ENCODE results near the gene MZF1. TPM values are rescaled to one million over a fixed set of nuclear protein-coding genes. Genes with fewer than 3 reads are reported as not detected.

Gene MZF1
- total RNA-seq, 1 experiment from 2014 or later: 20.4 TPM

DNA sequence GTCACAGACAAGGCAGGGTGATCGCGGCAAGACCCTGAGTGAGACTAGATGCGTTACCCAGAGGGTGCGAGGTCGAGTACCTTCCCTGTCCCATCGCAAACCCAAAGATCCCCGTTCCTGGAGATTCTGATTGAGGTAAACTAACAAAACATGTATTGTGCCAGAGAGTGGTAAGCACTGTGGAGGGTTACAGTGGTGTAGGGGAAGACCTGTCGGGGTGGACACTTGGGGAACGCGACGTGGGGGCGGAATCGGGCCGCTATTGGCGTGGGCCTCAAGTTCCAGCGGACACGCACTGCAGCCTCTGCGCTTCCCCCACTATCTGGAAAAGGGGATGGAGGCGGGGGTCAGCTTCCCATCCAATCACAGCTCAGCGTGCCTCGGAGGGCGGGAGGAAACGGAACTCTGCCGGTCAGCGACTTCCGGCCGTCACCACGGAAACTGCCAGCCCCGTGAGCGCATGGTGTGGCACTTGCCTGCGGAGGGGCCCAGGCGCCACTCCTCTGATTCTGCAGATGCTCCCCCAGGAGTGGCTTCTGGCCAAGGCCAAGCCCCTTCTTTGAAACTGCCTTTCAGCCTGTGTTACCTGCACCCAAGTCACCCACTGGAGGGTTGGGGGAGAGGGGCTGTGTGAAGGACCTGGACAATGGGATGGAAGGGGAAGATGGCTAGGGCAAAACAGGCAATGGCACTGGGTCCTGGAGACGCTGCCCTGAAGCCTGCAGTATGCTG is 13.7 kb downstream of the MZF1 start:
- intact Hi-C loops (cut with micrococcal nuclease; ENCODE audit: unreplicated experiment): loop anchor here (1.0 kb wide), 2 partner anchors 14 to 15 kb away; partner anchors contain the start of genes MZF1 and TRIM28
- CTCF ChIA-PET: interaction anchor here (1.0 to 1.6 kb wide), 4 partner anchors 15 to 198 kb away, joined by 3 to 6 read pairs (median 4); partner anchors contain the start of genes TRIM28 and ZBTB45
- DNase-seq: peak; percentile 93 to 95
- Histone ChIP-seq H3K36me3 (ENCODE audit: control insufficient read depth, insufficient read depth, low read length) (peaks cover 3% of the 10 kb centered on the region), H3K4me3 (ENCODE audit: low read depth, low read length) (peak overlapping the region; percentile 69), H3K4me1 (peaks cover 12% of the 10 kb centered on the region; the same call in 1 of the 2 replicates), H3K27me3 (replicated peaks; ENCODE audit: control insufficient read depth, insufficient read depth, low read length) (no peaks in the 10 kb centered on the region), H3K9me3 (no peaks in the 10 kb centered on the region)
- POLR2A ChIA-PET: interaction anchor here (0.6 to 2.4 kb wide), 7 partner anchors 13 to 232 kb away, joined by 3 to 17 read pairs (median 6); partner anchors contain the start of genes MZF1, TRIM28, ZBTB45 and ZSCAN22
- no peaks in the 10 kb centered on the region for H3K9me3 Mint-ChIP-seq (ENCODE audit: unreplicated experiment)
- peaks cover 31% of the 10 kb centered on the region for H3K4me1 Mint-ChIP-seq (ENCODE audit: low read depth, unreplicated experiment)
- TF ChIP-seq, protein P1, sequence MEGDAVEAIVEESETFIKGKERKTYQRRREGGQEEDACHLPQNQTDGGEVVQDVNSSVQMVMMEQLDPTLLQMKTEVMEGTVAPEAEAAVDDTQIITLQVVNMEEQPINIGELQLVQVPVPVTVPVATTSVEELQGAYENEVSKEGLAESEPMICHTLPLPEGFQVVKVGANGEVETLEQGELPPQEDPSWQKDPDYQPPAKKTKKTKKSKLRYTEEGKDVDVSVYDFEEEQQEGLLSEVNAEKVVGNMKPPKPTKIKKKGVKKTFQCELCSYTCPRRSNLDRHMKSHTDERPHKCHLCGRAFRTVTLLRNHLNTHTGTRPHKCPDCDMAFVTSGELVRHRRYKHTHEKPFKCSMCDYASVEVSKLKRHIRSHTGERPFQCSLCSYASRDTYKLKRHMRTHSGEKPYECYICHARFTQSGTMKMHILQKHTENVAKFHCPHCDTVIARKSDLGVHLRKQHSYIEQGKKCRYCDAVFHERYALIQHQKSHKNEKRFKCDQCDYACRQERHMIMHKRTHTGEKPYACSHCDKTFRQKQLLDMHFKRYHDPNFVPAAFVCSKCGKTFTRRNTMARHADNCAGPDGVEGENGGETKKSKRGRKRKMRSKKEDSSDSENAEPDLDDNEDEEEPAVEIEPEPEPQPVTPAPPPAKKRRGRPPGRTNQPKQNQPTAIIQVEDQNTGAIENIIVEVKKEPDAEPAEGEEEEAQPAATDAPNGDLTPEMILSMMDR (IDR thresholded peaks at IDR 0.05; ENCODE audit: insufficient read depth in 1 of 2, low read depth in 1 of 2, low read length in 1 of 2, severe bottlenecking in 1 of 2, unreplicated experiment in 1 of 2): no peak
- peak overlapping the region; percentile 99 for H3K4me3 Mint-ChIP-seq (ENCODE audit: unreplicated experiment)
- H3K27me3 Mint-ChIP-seq (ENCODE audit: insufficient read depth, unreplicated experiment): no peaks in the 10 kb centered on the region
- BruUV-seq (replicated peaks): no TSS peak
- H3K36me3 Mint-ChIP-seq (ENCODE audit: insufficient read depth, unreplicated experiment): peaks cover 99% of the 10 kb centered on the region
- H3K27ac Mint-ChIP-seq (ENCODE audit: unreplicated experiment): peak overlapping the region; percentile 98

DNA sequence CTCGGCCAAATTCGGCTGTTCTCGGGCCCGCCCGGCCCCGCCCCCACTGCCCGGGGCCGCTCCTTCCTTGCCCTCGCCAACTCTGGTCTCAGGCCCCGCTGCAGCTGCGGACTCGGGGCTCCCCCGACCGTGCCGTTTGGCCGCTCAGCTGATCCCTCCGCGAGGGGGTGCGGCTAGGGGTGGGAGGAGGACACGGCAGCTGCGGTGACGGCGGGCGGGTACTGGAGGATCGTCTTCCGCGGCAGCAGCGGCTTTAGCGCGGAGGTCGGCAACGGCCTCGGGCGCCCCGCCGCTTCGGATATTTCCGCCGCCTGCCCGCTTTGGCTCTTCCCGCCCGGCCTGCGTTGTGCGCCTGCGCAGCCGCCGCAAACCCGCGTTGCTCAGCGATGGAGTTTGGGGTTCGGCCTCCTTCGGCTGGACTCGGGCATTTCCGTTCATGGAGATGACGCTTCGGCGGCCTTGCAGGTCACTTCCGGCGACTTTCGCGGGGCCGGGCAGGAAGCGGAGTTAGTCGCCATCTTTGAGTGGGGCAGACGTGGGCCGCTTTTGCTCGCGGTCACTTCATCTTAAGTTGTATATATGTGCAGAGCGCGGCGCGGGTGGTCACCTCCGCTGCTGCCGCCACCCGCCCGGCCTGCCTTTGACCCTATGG is 14.4 kb downstream of the MZF1 start:
- Mint-ChIP-seq H3K27ac (ENCODE audit: unreplicated experiment) (peak overlapping the region; percentile 98), H3K4me3 (ENCODE audit: unreplicated experiment) (peak overlapping the region; percentile 99), H3K9me3 (ENCODE audit: unreplicated experiment) (no peaks in the 10 kb centered on the region), H3K36me3 (ENCODE audit: insufficient read depth, unreplicated experiment) (peaks cover 99% of the 10 kb centered on the region), H3K27me3 (ENCODE audit: insufficient read depth, unreplicated experiment) (no peaks in the 10 kb centered on the region), H3K4me1 (ENCODE audit: low read depth, unreplicated experiment) (peaks cover 31% of the 10 kb centered on the region)
- no TSS peak for BruUV-seq (replicated peaks)
- peak; percentile 99 for DNase-seq
- TF ChIP-seq, protein P1 (IDR thresholded peaks at IDR 0.05; ENCODE audit: insufficient read depth in 1 of 2, low read depth in 1 of 2, low read length in 1 of 2, severe bottlenecking in 1 of 2, unreplicated experiment in 1 of 2): no peak
- POLR2A ChIA-PET: interaction anchor here (0.6 to 2.4 kb wide), 6 partner anchors 13 to 232 kb away, joined by 3 to 17 read pairs (median 10); partner anchors contain the start of genes MZF1, TRIM28, ZBTB45 and ZSCAN22
- H3K9me3 ChIP-seq: no peaks in the 10 kb centered on the region
- H3K36me3 ChIP-seq (ENCODE audit: control insufficient read depth, insufficient read depth, low read length): peaks cover 3% of the 10 kb centered on the region
- H3K4me1 ChIP-seq: peaks cover 15% of the 10 kb centered on the region; the same call in 1 of the 2 replicates
- CTCF ChIA-PET: interaction anchor here (0.6 to 1.6 kb wide), 4 partner anchors 15 to 197 kb away, joined by 3 to 6 read pairs (median 4); partner anchors contain the start of genes TRIM28 and ZBTB45
- H3K27me3 ChIP-seq (replicated peaks; ENCODE audit: control insufficient read depth, insufficient read depth, low read length): no peaks in the 10 kb centered on the region
- intact Hi-C loops (cut with micrococcal nuclease; ENCODE audit: unreplicated experiment): loop anchor here (1.0 kb wide), 3 partner anchors 14 to 39 kb away; partner anchors contain the start of genes MZF1, TRIM28 and ZBTB45
- peak overlapping the region; percentile 69 for H3K4me3 ChIP-seq (ENCODE audit: low read depth, low read length)
